ENCODE data around the gene GRK5. TPM values are rescaled to one million over a fixed set of nuclear protein-coding genes. Genes with fewer than 3 reads are reported as not detected.

GRK5 gene
- total RNA-seq, 1 experiment from 2014 or later: 1.2 TPM

DNA sequence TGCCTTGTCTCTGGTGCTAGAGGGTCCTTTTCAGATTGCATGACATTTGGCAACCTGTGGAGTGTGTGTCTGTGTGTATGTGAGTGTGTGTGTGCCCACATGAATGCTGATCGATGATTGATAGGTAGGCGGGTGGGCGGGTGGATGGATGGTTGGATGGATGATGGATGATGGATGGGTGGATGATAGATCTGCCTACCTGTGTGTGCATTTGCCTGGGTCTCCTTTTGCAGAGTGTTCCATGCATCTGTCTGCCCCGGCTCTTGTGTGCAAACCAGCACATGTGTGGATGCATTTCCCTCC, 235.3 kb downstream of the GRK5 start:
- no peaks in the 10 kb centered on the region for H3K79me1 ChIP-seq (ENCODE audit: insufficient read depth, low read depth, low read length, poor library complexity, severe bottlenecking)
- H2BK15ac ChIP-seq (ENCODE audit: low read depth, low read length): no peak overlapping the region
- H2BK5ac ChIP-seq (ENCODE audit: insufficient read length, low read length): no peak overlapping the region
- Mint-ChIP-seq H3K36me3 (ENCODE audit: insufficient read depth in 1 of 3, low read depth in 3 of 3) (peaks cover 0 to 2% (median 0%) of the 10 kb centered on the region in 3 experiments; a peak in 1 of 7 replicates), H3K4me1 (peaks cover 10% of the 10 kb centered on the region in 2 experiments; a peak in 3 of 4 replicates), H3K27me3 (ENCODE audit: low read depth) (peaks cover 17% of the 10 kb centered on the region), H3K27ac (no peak overlapping the region), H3K4me3 (no peak overlapping the region; a peak in 1 of 5 replicates), H3K9me3 (peaks cover 0 to 5% of the 10 kb centered on the region in 2 experiments; a peak in 2 of 5 replicates)
- H3K79me2 ChIP-seq (ENCODE audit: insufficient read depth, low read length): no peaks in the 10 kb centered on the region; the same call in 1 of the 2 replicates
- H3K23ac ChIP-seq (ENCODE audit: insufficient read length, low read depth, low read length): no peak overlapping the region
- no CpG with 5 or more reads among the region's 4 CpGs for WGBS (ENCODE audit: extremely low coverage, insufficient read length, low lambda C conversion rate)
- no peak overlapping the region for H4K8ac ChIP-seq (replicated peaks; ENCODE audit: insufficient read length, low read depth, low read length)
- no peak overlapping the region for H3K18ac ChIP-seq (ENCODE audit: insufficient read length, low read depth, low read length)
- H2AK5ac ChIP-seq (ENCODE audit: insufficient read length, low read length): no peak overlapping the region
- no peak overlapping the region for H4K91ac ChIP-seq (ENCODE audit: insufficient read length, low read depth, low read length)
- TF ChIP-seq, protein P1, sequence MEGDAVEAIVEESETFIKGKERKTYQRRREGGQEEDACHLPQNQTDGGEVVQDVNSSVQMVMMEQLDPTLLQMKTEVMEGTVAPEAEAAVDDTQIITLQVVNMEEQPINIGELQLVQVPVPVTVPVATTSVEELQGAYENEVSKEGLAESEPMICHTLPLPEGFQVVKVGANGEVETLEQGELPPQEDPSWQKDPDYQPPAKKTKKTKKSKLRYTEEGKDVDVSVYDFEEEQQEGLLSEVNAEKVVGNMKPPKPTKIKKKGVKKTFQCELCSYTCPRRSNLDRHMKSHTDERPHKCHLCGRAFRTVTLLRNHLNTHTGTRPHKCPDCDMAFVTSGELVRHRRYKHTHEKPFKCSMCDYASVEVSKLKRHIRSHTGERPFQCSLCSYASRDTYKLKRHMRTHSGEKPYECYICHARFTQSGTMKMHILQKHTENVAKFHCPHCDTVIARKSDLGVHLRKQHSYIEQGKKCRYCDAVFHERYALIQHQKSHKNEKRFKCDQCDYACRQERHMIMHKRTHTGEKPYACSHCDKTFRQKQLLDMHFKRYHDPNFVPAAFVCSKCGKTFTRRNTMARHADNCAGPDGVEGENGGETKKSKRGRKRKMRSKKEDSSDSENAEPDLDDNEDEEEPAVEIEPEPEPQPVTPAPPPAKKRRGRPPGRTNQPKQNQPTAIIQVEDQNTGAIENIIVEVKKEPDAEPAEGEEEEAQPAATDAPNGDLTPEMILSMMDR (conservative IDR thresholded peaks at IDR 0.05): no peak
- H3K4me2 ChIP-seq (ENCODE audit: insufficient read depth, insufficient read length, low read length): no peak overlapping the region
- no peaks in the 10 kb centered on the region; the same call in 1 of the 2 replicates for H3K27me3 ChIP-seq (ENCODE audit: insufficient read depth, low read length)
- H3K56ac ChIP-seq (ENCODE audit: insufficient read length, low read depth, low read length): no peak overlapping the region
- H2BK12ac ChIP-seq (ENCODE audit: insufficient read length, low read depth, low read length): no peak overlapping the region
- H2AFZ ChIP-seq (ENCODE audit: low read length): no peak overlapping the region
- no peak overlapping the region for H2BK20ac ChIP-seq (ENCODE audit: low read depth, low read length, poor library complexity, severe bottlenecking)
- H3K23me2 ChIP-seq (ENCODE audit: insufficient read length, low read depth, low read length, poor library complexity, severe bottlenecking): peaks cover 4% of the 10 kb centered on the region
- H3K27ac ChIP-seq (ENCODE audit: insufficient read length, low read depth, low read length): no peak overlapping the region
- H2BK120ac ChIP-seq (ENCODE audit: low read depth, low read length, poor library complexity, severe bottlenecking): no peak overlapping the region
- H4K5ac ChIP-seq (ENCODE audit: insufficient read length, low read depth, low read length): no peak overlapping the region
- no peaks in the 10 kb centered on the region for H4K20me1 ChIP-seq (ENCODE audit: control insufficient read depth, insufficient read depth, insufficient read length)
- no peak overlapping the region for H3K4ac ChIP-seq (ENCODE audit: low read depth, low read length)
- no peak for DNase-seq
- no peaks in the 10 kb centered on the region for H3K9me3 ChIP-seq (ENCODE audit: control insufficient read depth, low read depth, low read length)
- H3K4me1 ChIP-seq (ENCODE audit: insufficient read depth, low read length): no peaks in the 10 kb centered on the region
- no peak overlapping the region for H3T11ph ChIP-seq (ENCODE audit: low read length)
- no peak overlapping the region; the same call in 1 of the 2 replicates for H3K14ac ChIP-seq (ENCODE audit: insufficient read depth, low read length)
- no peak overlapping the region for H3K9ac ChIP-seq (ENCODE audit: extremely low read depth, insufficient read length, low read length)

All from H9 (cell line).